K562 (cell line): ENCODE measurements around the gene PAEP. TPM values are rescaled to one million over a fixed set of nuclear protein-coding genes. Genes with fewer than 3 reads are reported as not detected.

Experiments used
- ATAC-seq: fragments of 200-7000 bp; cut with Tn5 transposase; 3 replicates; pipeline ENCODE4 v1.9.1; 2020; ENCODE audit warnings: moderate library complexity
- BruUV-seq: library from RNA; stranded (reverse); fragments of 400-500 nt; replicated peaks from 2 replicates; lab custom pipeline; 2021; lab: Mats Ljungman, UMichigan
- CTCF ChIA-PET: fragments of 300-600 bp; formaldehyde crosslinking; extraction: SDS; loops from one replicate; lab custom pipeline; 2021; ENCODE audit warnings: low intra/inter-chr PET ratio; lab: Yijun Ruan, JAX
- POLR2A ChIA-PET: fragments of 300-600, 350-650 bp; sonication (Branson Sonifier 250); formaldehyde crosslinking; extraction: SDS; loops from one replicate; lab custom pipeline; 2021; ENCODE audit warnings: antibody characterized with exemption, inconsistent platforms; lab: Yijun Ruan, JAX
- DNase-seq, 4 experiments: peaks; one replicate each; pipeline versions ENCODE4 v3.0.0 to v3.0.0-alpha.2; 2011 to 2018; ENCODE audit warnings: low spot score in 3 of 4, mixed read lengths in 3 of 4; ENCODE audit errors: extremely low read depth in 1 of 4
- FAIRE-seq: peaks from 2 replicates; lab custom pipeline; 2011; peaks lifted over from hg19 to GRCh38; lab: Jason Lieb, UNC
- H2AFZ ChIP-seq: 2 replicates; pipeline ENCODE4 v1.6.0; 2011; ENCODE audit warnings: low read depth, low read length, control low read depth, inconsistent platforms
- H3K27ac ChIP-seq: fragments of 200-600 bp; 3 replicates; pipeline ENCODE4 v1.8.0; 2011; ENCODE audit warnings: low read depth, mild to moderate bottlenecking, control low read depth, inconsistent platforms, low read length, moderate library complexity, mixed read lengths; ENCODE audit errors: extremely low read depth
- H3K27me3 ChIP-seq, 2 experiments: fragments of 300-600 bp in 1 of 2; 2 replicates in 1 of 2; 3 replicates in 1 of 2; pipeline versions ENCODE4 v1.6.0 to v1.8.0; 2011; ENCODE audit warnings: inconsistent platforms in 2 of 2, low read length in 2 of 2, mild to moderate bottlenecking in 1 of 2, mixed read lengths in 1 of 2, moderate library complexity in 1 of 2; ENCODE audit not compliant: control insufficient read depth in 2 of 2, insufficient read depth in 2 of 2
- H3K36me3 ChIP-seq: fragments of 300-600 bp; 3 replicates; pipeline ENCODE4 v1.8.0; 2011; ENCODE audit warnings: mild to moderate bottlenecking, low read length, inconsistent platforms; ENCODE audit not compliant: control insufficient read depth, insufficient read depth
- H3K4me1 ChIP-seq, 2 experiments: fragments of 200-600 bp in 1 of 2; replicated peaks in 1 of 2; 2 replicates in 1 of 2; 3 replicates in 1 of 2; pipeline versions ENCODE4 v1.5.1 to v1.8.0; 2011; ENCODE audit warnings: inconsistent platforms in 2 of 2, low read length in 2 of 2, mild to moderate bottlenecking in 1 of 2, mixed read lengths in 1 of 2, moderate library complexity in 1 of 2; ENCODE audit not compliant: control insufficient read depth in 2 of 2, insufficient read depth in 2 of 2
- H3K4me2 ChIP-seq: 2 replicates; pipeline ENCODE4 v1.6.1; 2011; ENCODE audit warnings: low read length, control low read depth, inconsistent platforms, mixed read lengths; ENCODE audit not compliant: insufficient read depth
- H3K4me3 ChIP-seq: fragments of 200-600 bp; sonication (generic), shearing (Covaris generic); 2 replicates; pipeline ENCODE4 v1.5.1; 2016; ENCODE audit warnings: control low read depth, inconsistent platforms
- H3K79me2 ChIP-seq: fragments of 200-600 bp; 3 replicates; pipeline ENCODE4 v1.8.0; 2011; ENCODE audit warnings: low read length, inconsistent platforms; ENCODE audit not compliant: control insufficient read depth, insufficient read depth
- H3K9ac ChIP-seq, 2 experiments: 2 replicates each; pipeline versions ENCODE4 v1.6.0 to v1.6.1; 2011; ENCODE audit warnings: low read depth in 2 of 2, low read length in 2 of 2, control low read depth in 1 of 2, inconsistent platforms in 1 of 2, mild to moderate bottlenecking in 1 of 2, mixed read lengths in 1 of 2; ENCODE audit not compliant: insufficient read depth in 1 of 2
- H3K9me1 ChIP-seq: one replicate; pipeline ENCODE4 v1.6.0; 2011; ENCODE audit warnings: inconsistent platforms, mild to moderate bottlenecking, low read length, moderate library complexity; ENCODE audit not compliant: control insufficient read depth, insufficient read depth
- H3K9me3 ChIP-seq: replicated peaks from 2 replicates; pipeline ENCODE4 v1.5.1; 2011; ENCODE audit warnings: low read depth, low read length, inconsistent platforms; ENCODE audit not compliant: control insufficient read depth, insufficient read depth
- H4K20me1 ChIP-seq: replicated peaks from 2 replicates; pipeline ENCODE4 v1.6.1; 2011; ENCODE audit warnings: low read length, inconsistent platforms, mixed read lengths; ENCODE audit not compliant: control insufficient read depth, insufficient read depth
- BRD4 ChIP-seq: fragments of 200-600 bp; sonication (generic); IDR thresholded peaks from 2 replicates; pipeline ENCODE4 v1.6.1; 2017; ENCODE audit warnings: inconsistent platforms
- CREB3L1 ChIP-seq: fragments of 450-650 bp; IDR thresholded peaks from 2 replicates; pipeline ENCODE4 v1.6.1; 2014; ENCODE audit warnings: low read depth, mild to moderate bottlenecking, moderate library complexity, borderline replicate concordance
- DDX20 ChIP-seq: fragments of 450-650 bp; IDR thresholded peaks from 2 replicates; pipeline ENCODE4 v1.6.1; 2016; ENCODE audit warnings: missing genetic modification characterization, low read depth, mild to moderate bottlenecking, missing compliant biosample characterization, moderate library complexity
- E2F5 ChIP-seq: sonication (generic); formaldehyde crosslinking; IDR thresholded peaks from 2 replicates; pipeline ENCODE4 v1.8.0; 2022; ENCODE audit warnings: mild to moderate bottlenecking, missing genetic modification reagents
- KHSRP ChIP-seq: fragments of 450-650 bp; IDR thresholded peaks from 2 replicates; pipeline ENCODE4 v1.6.1; 2017
- MXI1 ChIP-seq: IDR thresholded peaks from 2 replicates; pipeline ENCODE4 v1.6.1; 2011; ENCODE audit warnings: low read depth, mild to moderate bottlenecking, improper control_type of control experiment, low read length
- NR1H2 ChIP-seq: sonication (generic); formaldehyde crosslinking; IDR thresholded peaks from 2 replicates; pipeline ENCODE4 v1.4.0; 2020; ENCODE audit warnings: mild to moderate bottlenecking, missing genetic modification reagents
- NR4A1 ChIP-seq, 2 experiments: fragments of 250-450 bp in 1 of 2; fragments of 450-650 bp in 1 of 2; sonication (Bioruptor Pico) in 1 of 2; IDR thresholded peaks; 2 replicates each; pipeline versions ENCODE4 v1.4.0 to v1.6.1; 2016 to 2020; ENCODE audit warnings: mild to moderate bottlenecking in 2 of 2, missing compliant biosample characterization in 1 of 2, missing genetic modification characterization in 1 of 2, moderate library complexity in 1 of 2
- PML ChIP-seq: IDR thresholded peaks from 2 replicates; pipeline ENCODE4 v1.6.1; 2012; ENCODE audit warnings: low read length, inconsistent platforms
- SAFB2 ChIP-seq: fragments of 200-400 bp; formaldehyde crosslinking; IDR thresholded peaks from 2 replicates; pipeline ENCODE4 v1.6.1; 2018; ENCODE audit warnings: borderline replicate concordance, low read length, low read depth, moderate library complexity; ENCODE audit not compliant: severe bottlenecking
- TAF1 ChIP-seq: IDR thresholded peaks from 2 replicates; pipeline ENCODE4 v1.6.1; 2011; ENCODE audit warnings: mild to moderate bottlenecking, low read length, moderate library complexity; ENCODE audit not compliant: insufficient read depth, control insufficient read depth, severe bottlenecking; ENCODE audit errors: extremely low read depth
- TEAD1 ChIP-seq, 2 experiments: fragments of 450-650 bp in 1 of 2; sonication (generic) in 1 of 2; formaldehyde crosslinking; IDR thresholded peaks; 2 replicates each; pipeline versions ENCODE4 v1.4.0 to v1.8.0; 2020 to 2022; ENCODE audit warnings: mild to moderate bottlenecking in 2 of 2, missing genetic modification reagents in 1 of 2
- ZNF699 ChIP-seq: fragments of 250-450 bp; sonication (Bioruptor Pico); IDR thresholded peaks from 2 replicates; pipeline ENCODE4 v1.8.0; 2021; ENCODE audit warnings: mild to moderate bottlenecking, moderate library complexity; ENCODE audit not compliant: insufficient replicate concordance
- WGBS: fragments of 100-300 bp; shearing (Covaris generic); methylation state at CpG from one replicate; pipeline ENCODE4 v1.1.6; 2016; ENCODE audit warnings: low coverage, mixed read lengths; ENCODE audit not compliant: insufficient coverage; ENCODE audit errors: missing lambda C conversion rate; 5-methylcytosine and 5-hydroxymethylcytosine counted together
- in situ Hi-C: fragments of 300-500 bp; cut with MboI; formaldehyde crosslinking; loops from 4 replicates; pipeline ENCODE4 v1.15.0; 2018; ENCODE audit warnings: inconsistent platforms, mixed read lengths
- intact Hi-C: fragments of 100-400 bp; cut with micrococcal nuclease; formaldehyde crosslinking; loops from 2 replicates; pipeline ENCODE4 v1.14.2; 2022
- polyA plus RNA-seq, 8 experiments: library from polyadenylated mRNA; depleted of rRNA in 4 of 8; stranded (reverse) in 5 of 8; unstranded in 3 of 8; fragments of >200 nt; fragmentation: Nextera tagmentation in 2 of 8; fragmentation: Illumina TruSeq in 1 of 8; extraction: Ambion mirVana in 2 of 8; extraction: Trizol in 1 of 8; gene quantifications; 2 replicates each; pipeline versions ENCODE4 v1.2.1 to v1.2.3, GENCODE V29; 2011 to 2014; ENCODE audit warnings: inconsistent platforms in 1 of 8, missing spikeins in 1 of 8
- total RNA-seq, 7 experiments: library from RNA; depleted of rRNA in 6 of 7; stranded (reverse); fragments of >200 nt in 6 of 7; fragmentation: Illumina TruSeq in 2 of 7; extraction: Trizol in 2 of 7; gene quantifications; 2 replicates each; pipeline versions ENCODE4 v1.2.1 to v1.2.3, GENCODE V29; 2011 to 2021; ENCODE audit warnings: low replicate concordance in 1 of 7

PAEP gene
- total and polyA plus RNA-seq, 9 of the 15 experiments (the other 6 are each of a cell fraction or from before 2014, with no cell fraction given) = 0.22 to 4.5 (median 0.58) TPM

- TF ChIP-seq NR1H2 (CRISPR knock-in tag) (no peak), TAF1 (no peak), KHSRP (no peak), PML (no peak), TEAD1 (CRISPR knock-in tag; IDR thresholded peaks at IDR 0.05) (no peak), MXI1 (no peak), NR4A1 (CRISPR knock-in tag; IDR thresholded peaks at IDR 0.05) (no peak), NR4A1 (tag; IDR thresholded peaks at IDR 0.05) (no peak), DDX20 (no peak), BRD4 (no peak)
These were observed 45.3 kb upstream of the PAEP start (continued) for GRCh38 chr9:135516132-135516860.

GRCh38 chr9:135517407-135517822 lies 44.1 kb upstream of the PAEP start:
- no peaks in the 10 kb centered on the region for H3K36me3 ChIP-seq
- DNase-seq (no peak), ATAC-seq (no peak), FAIRE-seq (no peak)
- H3K4me3 ChIP-seq = no peak overlapping the region
- no peaks in the 10 kb centered on the region for H4K20me1 ChIP-seq
- peak overlapping the region; percentile 4; the same call in 1 of the 2 replicates for H2AFZ ChIP-seq
- TF ChIP-seq ZNF699 (no peak), E2F5 (CRISPR knock-in tag) (no peak), SAFB2 (no peak), CREB3L1 (no peak)
- H3K9ac ChIP-seq = no peak overlapping the region
- H3K4me2 ChIP-seq = no peak overlapping the region
- no peaks in the 10 kb centered on the region for H3K9me3 ChIP-seq
- in situ Hi-C loops (no loop called here), intact Hi-C loops (no loop called here)
- 0 out of 5 replicates have a peak, but pooled peaks cover 0 to 2% of the 10 kb centered on the region in 2 experiments for H3K27me3 ChIP-seq
- no peaks in the 10 kb centered on the region for H3K9me1 ChIP-seq
- WGBS = 40% methylated on average over 19 of the region's 24 CpGs
- H3K4me1 ChIP-seq = peaks cover 5 to 22% of the 10 kb centered on the region in 2 experiments; a peak in 4 of 5 replicates
- POLR2A ChIA-PET = interaction anchor here (1.1 kb wide), 2 partner anchors 12 to 13 kb away, joined by 3 to 4 read pairs; no protein-coding TSS in a partner anchor
- no peak overlapping the region for H3K27ac ChIP-seq
- no peaks in the 10 kb centered on the region for H3K79me2 ChIP-seq
- BruUV-seq = no TSS peak
- CTCF ChIA-PET = no interaction called here
